HG02973 (cell line): ENCODE data around the gene RRP1B.

ENCODE experiments used
- ATAC-seq: cut with Tn5 transposase; IDR thresholded peaks from one replicate; pipeline ENCODE4 v1.9.1; 2021; ENCODE audit warnings: moderate library complexity; ENCODE audit not compliant: unreplicated experiment

Gene RRP1B

DNA sequence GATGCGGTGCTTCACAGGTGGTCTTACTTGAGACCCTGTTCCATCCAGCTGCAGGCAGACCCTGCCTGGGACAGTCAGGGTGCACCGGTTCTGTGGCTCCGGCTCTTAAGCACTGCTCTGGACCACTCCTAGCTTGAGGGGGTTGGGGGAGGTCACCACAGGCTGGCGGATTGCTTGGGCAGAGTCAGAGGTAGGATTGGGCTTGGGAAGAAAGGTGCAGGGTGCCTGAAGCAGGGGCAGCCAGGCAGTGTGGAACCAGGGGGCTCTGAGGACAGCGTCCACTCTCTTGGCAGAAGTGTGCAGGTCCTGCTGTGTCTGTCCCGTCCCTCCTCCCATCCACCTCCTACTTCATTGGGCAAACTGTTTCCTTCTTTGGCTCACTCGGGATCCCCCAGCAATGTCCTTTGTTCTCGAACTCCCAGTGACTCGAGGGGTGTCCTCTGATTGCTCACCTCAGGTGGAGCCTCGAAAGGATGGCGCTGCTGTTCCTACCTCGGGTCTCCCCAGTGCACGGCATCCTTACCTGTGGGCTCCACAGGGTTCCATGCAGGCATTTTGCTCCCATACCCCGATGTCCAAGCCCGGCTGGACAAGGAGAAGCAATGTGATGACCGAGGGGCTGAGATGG, 61.3 kb downstream of the RRP1B start:
- no peak for ATAC-seq

DNA sequence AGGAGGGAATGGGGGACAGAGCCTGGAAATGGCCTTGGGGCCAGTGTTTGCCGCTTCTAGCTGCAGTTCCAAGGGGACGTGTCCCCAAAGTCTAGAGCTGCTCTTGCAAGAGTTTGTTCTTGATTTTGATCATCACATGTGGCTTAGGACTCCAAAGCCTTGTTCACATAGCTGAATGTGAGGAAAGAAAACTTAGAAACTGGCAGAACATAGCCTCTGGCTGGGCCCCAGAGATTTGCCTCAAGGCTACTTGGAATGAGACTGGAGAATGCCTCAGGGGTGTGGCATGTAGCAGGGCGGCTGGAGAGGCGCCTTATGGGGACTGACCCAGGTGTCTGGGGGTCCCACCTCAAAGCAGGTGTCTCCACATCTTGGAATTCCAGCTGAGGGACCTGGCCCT, 61.8 kb downstream of the RRP1B start:
- no peak for ATAC-seq

DNA sequence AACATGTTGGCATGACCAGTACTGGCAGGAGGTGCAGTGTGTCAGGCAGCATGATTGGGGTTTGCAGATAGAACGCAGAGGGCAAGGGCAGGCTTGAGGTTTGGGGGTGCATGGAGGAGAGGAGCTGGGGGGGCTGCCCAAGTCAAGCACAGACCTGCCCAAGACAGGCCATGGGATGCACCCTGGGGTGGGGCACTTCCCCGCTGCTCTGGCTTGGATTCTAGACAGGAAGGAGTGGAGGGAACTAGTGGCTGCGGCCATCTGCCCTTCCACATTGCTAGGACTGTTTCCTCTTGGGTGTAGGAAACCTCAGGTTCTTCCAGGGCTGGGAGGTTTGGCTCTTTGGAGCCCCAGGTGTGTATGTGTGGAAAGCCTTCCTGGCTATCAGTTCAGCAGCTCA, 62.6 kb downstream of the RRP1B start:
- ATAC-seq, result no peak

DNA sequence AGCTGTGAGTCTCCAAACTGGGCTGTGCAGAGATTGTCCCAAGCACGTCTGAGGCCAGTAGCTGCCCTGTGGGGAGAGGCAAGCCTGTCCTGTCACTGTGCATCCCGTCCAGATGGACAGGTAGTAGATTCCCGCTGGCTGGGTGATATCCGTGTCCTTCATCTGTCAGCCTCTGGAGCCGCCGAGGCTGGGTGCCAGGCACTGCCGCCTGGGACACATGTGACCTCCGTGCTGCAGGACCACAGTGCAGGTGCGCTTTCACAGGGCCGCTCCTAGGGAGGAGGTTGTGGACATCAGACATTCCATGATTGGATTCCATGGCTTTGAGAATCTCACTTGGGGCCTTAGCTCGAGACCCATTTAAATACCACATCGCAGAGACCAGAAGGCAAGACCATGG, 64.3 kb downstream of the RRP1B start:
- no peak for ATAC-seq

DNA sequence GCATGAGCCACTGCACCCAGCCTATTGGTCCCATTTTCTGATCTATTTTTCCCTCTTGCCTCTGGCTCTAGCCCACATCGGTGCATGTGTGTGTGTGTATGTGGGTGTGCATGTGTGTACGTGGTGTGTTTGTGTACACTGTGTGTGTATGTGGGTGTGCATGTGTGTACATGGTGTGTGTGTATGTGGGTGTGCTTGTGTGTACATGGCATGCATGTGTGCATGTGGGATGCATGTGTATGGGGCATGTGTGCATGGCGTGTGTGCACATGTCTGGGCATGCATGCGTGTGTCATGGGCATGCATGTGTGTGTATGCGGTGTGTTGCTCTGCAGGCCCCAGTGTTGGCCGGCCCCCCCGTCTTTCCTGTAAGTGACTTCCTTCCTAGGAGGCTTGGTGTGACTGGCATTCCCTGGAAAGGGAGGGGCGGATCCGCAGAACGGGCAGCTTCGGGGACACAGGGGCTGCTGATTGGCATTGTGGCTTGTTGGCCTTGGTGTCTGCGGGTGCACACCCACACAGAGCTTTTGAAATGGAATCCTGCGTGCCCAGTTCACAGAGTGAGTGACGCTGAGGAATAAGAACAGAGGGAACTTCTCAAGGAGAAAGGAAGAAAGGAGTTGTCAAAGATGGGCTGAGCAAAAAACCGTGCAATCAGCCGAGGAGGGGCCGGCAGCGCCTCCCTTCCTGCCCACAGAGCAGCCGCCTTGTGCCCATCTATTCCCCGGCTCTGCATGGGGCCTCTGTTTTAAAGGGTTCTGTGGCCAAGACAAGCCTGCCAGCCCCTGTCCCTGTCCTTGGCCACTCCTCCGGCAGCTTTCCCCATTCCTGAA, 67.5 kb downstream of the RRP1B start:
- no peak for ATAC-seq

DNA sequence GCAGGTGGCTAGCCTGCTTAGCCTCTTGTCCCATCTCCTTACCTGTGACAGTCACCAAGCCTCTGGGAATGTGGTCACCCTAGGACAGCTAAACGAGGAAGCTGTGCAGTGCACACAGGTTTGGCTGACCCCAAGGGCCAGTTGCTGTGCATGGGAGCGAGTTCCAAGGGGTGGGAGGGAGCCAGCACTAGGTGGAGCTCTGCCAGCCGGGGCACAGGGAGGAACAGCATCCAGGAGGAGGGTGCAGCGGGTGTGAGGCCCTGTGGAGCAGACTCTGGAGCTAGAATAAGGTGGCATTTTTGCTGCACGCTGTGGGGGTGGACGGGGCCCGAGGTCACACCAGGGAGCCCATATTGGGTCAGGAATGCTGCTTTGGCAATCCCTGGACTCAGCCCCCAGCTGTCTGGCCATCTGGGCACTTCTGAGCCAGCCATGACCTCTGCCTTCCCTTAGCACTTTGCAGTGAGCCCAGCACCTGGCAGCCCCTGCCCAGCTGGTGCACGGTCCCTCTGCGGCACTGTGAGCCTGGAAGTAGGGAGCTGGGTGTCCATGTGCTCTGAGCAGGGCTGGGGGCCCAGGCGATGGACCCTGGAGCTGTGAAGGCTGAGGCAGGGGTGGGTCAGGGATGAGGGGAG, 68.3 kb downstream of the RRP1B start:
- ATAC-seq, result no peak

DNA sequence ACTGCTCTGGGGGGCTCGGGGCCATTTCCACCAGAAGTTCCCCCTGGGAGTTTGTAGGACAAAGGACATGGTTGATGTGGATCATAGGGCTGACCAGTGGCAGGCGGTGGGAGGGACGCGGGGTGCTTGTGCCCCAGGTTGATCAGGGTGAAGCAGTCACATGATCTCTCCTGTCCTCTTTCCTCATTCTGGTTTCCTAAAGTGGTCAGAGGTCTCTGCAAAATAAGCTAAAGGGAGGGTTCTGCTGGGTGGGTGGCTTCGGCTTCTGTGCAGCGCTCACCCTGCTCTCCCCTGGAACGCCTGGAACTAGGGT, 68.8 kb downstream of the RRP1B start:
- ATAC-seq, result no peak

DNA sequence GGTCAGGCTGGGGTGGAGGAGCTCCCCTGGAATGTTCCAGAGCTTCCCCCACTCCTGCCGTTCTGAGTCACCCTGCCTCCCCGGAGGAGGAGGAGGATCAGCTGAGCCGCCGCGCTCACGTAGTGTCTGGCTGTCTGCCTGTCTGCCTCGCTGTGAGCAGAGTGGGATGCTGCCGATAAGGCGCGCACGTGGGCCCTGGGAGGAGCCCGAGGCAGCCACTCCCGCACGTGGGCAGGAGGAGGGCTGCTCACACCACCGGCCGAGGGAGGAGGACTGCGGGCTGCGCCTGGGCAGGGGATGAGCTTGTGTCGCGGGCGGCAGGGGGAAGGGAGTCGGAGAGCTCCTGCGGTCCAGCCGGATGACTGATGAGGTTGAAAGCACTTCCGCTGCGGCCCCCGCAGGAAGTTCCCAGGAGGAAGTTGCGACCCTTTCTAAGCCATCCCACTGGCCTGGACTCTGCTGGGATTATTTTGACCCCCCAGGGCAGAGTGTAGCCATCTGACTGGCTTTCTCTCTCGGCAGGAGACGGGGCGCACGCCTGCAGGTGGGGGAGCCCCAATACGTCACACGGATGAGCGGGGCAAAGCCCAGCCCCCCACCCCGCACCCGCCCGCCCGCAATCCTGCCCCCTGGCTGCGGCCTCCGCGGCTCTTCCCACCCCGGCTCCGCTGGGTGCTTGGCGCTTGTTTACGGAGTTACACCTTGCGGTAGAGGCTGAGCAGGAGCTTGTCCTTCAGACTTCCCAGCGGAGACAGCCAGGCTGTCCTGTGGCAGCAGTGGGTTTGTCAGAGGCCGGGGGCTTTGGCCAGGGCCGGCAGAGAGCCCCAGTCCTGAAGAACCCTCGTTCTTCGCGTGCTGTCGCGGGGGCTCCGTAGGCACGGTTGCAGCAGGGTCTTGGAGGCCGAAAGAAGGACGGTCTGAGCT, 69.4 kb downstream of the RRP1B start:
- peak; percentile 58 for ATAC-seq

DNA sequence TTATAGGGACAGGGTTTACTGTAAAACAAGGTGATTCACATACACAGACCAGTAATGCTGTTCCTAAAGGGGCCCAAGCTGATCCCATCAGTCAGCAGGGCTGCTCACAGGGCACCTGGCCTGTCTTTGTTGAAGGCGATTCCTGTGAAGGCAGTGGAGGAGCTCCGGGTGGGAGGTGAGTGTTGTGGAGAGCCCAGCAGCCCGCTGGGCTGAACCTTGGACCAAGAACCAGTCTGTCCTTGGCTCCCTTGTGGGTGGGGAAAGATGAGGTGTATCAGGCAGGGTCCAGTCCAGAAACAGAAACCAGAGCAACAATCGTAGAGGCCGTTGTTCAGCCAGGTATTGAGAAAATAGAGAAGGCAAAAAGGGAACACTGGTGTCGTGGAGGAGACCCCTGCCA, 72.1 kb downstream of the RRP1B start:
- no peak for ATAC-seq

DNA sequence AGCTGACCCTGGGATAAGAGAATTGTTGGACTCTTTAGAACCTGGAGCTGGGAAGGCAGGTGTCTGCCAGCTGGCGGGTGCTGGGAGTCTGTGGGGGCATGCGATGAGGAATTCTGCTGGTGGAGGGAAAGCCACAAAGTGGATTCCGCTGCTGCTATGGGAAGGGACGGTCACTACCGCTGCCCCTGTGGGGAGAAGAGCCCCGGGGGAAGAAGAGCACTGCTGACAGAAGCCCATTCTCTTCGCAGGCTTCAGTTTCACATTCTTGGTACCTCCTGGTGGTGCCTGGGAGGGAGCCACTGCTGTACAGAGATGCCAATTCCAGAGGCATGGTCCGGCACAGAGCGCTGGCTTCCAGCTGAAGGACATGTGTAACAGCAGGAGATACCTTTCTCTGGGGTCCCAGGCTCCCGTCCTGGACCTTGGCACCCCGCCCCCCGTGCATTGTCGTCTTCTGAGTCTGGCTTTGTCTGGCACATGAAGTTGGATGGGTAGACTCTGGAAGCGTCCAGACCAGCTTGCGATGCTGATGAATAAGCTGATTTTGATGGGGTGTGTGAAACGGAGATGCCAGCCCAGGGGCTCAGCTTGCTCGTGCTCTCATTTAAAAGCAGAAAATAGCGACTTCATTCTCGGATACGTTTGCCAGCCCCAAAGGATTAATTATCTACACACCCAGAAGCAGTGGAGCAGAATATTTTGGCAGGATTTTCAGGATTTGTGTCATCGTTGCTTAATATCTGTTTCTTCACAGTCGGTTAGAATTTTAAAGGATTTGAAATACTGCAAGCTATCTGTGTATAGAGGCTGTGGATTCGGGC, 72.7 kb downstream of the RRP1B start:
- ATAC-seq, result no peak

DNA sequence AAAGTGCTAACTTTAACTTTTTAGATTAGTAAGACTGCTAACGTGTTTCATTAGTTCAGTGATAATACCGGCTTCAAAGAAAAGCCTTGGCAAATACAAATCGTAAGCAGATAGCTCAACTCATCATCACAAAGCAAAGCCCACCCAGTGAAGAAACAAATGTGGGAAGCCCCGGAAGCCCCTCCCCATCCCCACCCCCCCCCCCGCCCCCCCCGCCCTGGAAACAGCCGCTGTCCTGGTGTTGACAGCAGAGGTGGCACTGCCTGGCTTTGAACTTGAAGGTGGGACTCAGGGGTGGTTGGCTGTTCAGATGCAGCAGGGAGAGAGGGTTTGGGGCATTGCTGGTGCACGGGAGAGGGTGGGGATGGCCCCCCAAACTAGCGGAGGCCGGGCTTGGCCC, 73.7 kb downstream of the RRP1B start:
- no peak for ATAC-seq

DNA sequence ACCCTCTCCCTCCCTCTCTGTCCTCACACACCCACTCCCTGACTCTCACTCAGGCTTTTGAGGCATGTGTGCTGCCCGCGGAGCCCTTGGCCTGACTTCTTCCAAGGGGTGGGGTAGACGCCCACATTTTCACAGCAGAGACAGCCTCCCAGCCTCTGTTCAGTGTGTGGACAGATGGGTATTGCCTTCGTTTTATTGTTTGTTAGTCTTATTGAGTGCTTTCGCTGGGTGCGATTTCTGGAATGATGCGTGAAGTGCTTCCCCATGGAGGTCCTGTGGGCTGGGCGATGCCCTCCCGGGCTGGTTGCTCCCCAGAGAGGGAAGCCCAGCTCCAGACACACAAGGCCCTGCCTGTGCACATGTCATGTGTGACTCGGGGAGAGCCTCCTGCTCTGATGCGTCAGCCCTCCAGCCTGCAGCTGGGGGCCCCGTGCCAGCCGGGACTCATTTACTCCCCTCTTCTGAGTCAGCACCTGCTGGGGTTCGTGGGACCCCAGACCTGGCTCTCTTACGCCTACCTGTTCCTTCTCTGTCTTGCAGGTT, 74.2 kb downstream of the RRP1B start:
- no peak for ATAC-seq

DNA sequence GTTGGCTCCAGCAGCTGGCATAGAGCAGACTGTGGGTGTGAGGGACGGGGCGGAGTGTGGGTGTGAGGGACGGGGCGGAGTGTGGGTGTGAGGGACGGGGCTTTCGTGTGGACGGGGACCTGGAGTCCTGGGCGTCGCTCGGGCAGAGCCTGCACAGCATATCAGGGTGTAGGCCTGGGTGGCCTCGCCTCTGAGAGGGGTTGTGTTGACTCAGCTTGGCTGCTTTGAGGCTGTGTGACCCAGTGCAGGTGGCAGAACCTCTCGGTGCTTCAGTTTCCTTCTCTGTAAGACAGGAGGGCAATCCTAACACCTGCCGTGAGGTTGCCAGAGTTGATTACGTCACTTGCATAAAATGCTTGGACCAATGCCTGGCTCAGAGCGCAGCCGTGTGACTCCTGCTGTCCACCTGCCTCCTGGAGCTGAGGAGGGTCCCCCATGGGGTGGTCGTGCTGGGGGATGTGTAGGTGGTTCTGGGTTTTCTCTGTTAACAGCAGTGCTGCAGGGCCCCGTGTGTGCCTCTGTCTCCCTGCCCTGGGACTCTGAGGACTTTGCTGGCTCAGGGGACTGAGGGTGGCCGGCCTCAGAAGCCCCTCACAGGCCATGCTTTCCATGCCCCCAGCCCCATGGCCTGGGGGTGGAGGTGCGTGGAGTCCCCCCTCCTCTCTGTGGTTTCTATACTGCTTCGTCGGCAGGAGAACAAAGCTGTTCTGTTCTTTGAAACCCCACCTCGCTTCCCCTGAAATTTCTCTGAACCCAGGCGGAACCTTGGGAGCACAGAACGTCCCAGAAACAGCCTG, 75.0 kb downstream of the RRP1B start:
- no peak for ATAC-seq

DNA sequence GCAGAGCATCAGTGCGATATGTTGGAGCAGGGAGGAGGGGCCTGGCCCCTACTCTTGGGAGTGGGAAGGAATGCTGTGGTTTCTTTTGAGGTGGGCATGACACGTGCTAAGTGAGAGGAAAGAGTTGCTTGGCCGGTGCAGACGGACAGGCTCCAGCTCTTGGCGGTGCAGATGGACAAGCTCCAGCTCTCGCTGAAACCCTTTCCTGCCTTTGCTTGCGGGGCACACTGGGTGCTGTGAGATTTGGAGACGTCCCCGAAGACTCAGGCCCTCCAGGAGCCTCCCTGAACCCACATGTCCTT, 75.5 kb downstream of the RRP1B start:
- no peak for ATAC-seq

DNA sequence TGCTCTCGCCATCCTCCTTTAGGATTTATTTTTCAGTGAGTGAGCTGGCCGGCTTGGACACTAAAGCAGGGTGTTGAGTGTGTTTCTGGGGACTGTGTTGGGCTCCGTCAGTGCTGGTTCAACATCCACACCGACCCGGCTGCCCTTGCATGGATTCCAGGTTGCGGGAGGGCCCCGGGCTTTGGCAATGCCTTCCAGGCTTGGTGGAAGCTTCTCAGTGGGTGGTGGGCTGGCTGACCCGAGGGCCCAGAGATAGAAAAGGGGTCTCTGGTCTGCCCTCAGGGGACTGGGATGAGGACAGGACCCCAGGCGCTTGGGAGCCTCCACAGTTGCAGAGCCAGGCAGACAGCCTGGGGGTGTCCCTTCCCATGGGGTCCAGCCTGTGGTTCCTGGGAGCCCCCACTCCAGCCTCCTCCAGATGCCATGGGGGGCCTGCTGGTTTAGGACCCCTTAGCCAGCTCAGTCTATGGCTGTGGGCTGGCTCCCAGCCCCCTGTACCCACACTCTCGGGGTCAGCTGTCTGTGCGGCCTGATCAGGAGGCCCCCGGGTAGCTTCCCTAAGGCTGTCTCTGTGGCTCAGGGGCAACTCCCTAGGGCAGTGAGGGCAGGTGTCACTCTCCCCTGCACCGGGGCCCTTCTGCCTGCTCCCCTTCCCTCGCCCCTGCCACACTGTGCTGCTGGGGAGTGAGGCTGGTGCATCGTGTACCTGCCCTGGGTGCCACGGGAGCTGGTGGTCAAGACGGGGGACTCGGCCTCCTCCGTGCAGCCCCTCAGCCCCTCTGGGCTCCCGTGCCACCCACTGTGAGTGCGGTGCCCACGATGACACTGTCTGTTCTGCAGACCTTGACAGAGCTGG, 76.1 kb downstream of the RRP1B start:
- ATAC-seq, result no peak

DNA sequence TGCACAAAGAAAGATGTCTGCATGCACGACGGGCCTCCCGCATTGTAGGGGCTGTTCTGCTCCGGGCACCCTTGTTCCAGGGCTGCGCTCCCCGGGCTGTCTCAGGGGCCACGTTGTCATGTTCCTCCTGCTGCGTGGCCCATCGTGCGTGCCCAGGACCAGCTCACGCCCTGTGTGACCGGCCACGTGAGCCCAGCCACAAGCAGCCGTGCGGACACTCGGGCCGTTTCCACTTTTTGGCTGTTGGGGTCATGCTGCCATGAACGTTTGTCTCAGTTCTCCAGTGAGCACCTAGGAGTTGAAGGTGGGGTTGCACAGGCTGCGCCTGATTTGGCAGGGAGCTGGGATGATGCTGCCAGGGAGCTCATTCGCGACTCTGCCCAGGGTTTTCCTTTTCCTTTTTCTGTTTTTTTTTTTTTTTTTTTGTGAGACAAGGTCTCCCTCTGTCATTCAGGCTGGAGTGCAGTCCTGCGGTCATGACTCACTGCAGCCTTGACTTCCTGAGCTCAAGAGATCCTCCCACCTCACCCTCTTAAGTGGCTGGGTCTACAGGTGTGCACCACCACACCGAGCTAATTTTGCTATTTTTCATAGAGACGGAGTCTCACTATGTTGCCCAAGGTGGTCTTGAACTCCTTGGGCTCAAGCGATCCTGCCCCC, 77.0 kb downstream of the RRP1B start:
- ATAC-seq, result no peak

DNA sequence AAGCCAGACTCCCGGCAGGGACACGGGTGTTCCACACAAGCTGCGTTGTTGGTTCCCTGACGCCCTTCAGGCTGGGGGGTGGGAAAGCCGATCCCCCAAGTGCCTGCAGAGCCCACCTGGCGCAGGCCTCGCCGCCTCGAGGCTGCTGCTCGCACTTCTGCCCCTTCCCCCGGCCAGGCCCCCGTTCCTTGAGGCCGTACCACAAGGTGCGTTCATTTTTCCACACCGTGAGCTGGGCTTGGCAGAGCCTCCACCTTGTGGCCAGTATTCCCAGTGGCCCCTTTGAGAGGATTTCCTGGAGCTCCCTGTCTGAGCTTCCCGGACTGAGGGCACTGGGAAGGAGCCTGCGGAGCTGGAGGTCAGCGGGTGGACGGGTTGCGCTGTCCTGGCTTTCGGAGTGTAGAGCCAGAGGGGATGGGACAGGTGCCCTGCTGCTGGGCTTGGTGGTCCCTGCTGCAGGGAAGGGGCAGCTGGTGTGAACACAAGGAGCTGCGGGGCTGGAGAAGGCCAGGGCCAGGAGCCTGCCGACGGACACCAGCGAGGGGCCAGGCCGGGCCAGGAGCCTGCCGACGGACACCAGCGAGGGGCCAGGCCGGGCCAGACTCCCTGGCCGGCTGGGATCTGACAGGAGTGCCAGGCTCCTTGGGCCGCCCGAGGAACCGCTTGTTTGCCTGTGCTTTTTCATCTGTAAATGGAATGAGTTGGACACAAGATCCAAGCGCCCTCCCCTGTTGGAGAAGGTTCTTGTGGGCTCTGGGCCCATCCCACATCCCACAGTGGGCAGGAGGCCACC, 78.0 kb downstream of the RRP1B start:
- ATAC-seq, result no peak
